D721Med (cell line): ENCODE data around the gene OLA1.

ENCODE experiments used
- DNase-seq: peaks from one replicate; pipeline ENCODE4 v3.0.0; 2011; ENCODE audit warnings: low spot score; ENCODE audit not compliant: insufficient read length
- FAIRE-seq: peaks from 2 replicates; lab custom pipeline; 2011; peaks lifted over from hg19 to GRCh38; lab: Jason Lieb, UNC
- TF ChIP-seq, protein P1 (sequence below): IDR thresholded peaks from 2 replicates; pipeline ENCODE4 v1.5.1; 2012; ENCODE audit warnings: mild to moderate bottlenecking, control low read depth; ENCODE audit not compliant: insufficient read depth; ENCODE audit errors: missing control alignments

Gene OLA1

DNA sequence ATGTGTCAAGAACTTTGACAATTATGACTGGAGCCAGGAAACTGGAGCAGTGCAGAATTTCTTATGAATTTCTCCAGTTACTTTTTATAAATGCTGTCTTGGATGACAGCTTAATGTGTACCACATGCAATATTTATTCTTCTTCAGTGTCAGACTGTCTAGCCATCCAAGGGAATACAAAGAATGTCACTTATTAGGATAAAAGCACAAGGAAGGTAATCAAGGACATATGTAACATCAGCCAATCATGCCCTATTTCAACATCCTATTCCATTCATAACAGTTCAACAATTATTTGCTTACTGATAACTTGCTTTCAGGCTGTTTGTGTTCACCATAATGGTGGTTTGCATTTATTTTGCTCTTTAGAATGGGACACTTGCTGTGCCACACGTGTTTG lies 139.8 kb downstream of the OLA1 start:
- no peak for FAIRE-seq
- DNase-seq: no peak
- TF ChIP-seq, protein P1, sequence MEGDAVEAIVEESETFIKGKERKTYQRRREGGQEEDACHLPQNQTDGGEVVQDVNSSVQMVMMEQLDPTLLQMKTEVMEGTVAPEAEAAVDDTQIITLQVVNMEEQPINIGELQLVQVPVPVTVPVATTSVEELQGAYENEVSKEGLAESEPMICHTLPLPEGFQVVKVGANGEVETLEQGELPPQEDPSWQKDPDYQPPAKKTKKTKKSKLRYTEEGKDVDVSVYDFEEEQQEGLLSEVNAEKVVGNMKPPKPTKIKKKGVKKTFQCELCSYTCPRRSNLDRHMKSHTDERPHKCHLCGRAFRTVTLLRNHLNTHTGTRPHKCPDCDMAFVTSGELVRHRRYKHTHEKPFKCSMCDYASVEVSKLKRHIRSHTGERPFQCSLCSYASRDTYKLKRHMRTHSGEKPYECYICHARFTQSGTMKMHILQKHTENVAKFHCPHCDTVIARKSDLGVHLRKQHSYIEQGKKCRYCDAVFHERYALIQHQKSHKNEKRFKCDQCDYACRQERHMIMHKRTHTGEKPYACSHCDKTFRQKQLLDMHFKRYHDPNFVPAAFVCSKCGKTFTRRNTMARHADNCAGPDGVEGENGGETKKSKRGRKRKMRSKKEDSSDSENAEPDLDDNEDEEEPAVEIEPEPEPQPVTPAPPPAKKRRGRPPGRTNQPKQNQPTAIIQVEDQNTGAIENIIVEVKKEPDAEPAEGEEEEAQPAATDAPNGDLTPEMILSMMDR: no peak

DNA sequence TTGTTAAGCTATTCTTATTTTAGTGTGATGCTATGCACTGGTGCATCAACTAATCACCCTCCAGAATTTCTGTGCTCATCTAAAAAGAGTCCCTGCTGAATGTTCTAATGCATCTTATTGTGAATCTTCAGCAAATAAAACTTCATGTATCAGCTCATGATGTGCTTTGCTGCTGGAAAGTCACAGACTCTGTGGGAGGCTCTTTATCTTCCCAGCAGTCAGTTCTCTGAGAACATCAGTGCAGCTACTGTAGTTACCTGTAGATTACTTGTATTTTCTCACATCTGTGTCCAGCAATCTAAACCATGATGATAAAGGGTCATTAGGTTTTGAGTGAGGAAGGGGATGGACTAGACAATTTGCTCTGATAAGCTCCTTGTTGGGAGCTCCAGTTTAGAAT lies 141.6 kb downstream of the OLA1 start:
- TF ChIP-seq, protein P1: no peak
- no peak for DNase-seq
- no peak for FAIRE-seq

DNA sequence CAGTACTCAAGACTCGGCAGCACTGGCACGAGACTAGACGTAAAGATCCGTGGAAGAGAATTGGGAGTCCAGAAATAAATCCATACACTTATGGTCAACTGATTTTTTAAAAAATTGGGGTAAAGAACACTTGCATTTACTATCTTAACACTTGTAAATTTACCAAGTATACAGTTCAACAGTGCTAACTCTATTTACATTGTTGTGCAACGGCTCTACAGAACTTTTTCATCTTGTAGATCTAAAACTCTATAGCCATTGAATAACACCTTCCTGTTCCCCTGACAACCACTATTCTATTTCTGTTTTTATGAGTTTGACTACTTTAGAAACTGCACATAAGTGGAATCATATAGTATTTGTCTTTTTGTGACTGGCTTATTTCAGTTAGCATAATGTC lies 153.8 kb downstream of the OLA1 start:
- FAIRE-seq: no peak
- TF ChIP-seq, protein P1: no peak
- DNase-seq: no peak

GRCh38 chr2:174090476-174090875 lies 157.9 kb downstream of the OLA1 start:
- TF ChIP-seq, protein P1: no peak
- DNase-seq (no peak), FAIRE-seq (no peak)

DNA sequence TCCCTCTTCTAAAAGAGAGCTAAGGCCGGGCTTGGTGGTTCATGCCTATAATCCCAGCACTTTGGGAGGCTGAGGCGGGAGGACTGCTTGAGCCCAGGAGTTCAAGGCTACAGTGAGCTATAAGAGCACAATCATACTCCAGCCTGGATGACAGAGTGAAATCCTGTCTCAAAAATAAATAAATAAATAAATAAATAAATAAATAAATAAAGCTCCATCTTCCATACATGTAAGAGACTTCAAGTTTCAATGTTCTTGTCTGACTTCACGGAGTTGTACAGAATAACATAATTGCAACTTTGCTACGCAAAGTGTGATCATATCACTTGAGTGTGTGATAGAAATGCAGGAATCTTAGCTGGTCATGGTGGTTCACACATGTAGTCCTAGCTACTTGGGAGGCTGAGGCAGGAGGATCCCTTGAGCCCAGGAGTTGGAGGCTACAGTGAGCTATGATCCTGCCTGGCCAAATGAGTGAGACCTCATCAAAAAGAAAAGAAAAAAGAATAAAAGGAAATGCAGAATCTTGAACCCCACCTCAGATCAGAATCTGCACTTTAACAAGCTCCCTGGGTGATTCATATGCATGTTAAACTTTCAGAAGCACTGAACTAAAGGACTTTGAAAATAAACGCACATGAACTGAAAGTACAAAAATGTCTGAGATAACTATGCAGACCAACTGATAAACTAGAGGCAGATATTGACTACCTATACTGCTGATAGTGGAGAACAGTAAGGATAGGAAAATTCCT lies 159.4 kb downstream of the OLA1 start:
- TF ChIP-seq, protein P1: no peak
- FAIRE-seq (no peak), DNase-seq (no peak)

- TF ChIP-seq, protein P1: no peak
- no peak for FAIRE-seq
These were observed 161.6 kb downstream of the OLA1 start for GRCh38 chr2:174086708-174087107.

GRCh38 chr2:174085781-174086180 lies 162.6 kb downstream of the OLA1 start:
- FAIRE-seq (no peak), DNase-seq (no peak)
- TF ChIP-seq, protein P1: no peak

More at GRCh38 chr2:174086708-174087107, 161.6 kb downstream of the OLA1 start:
- DNase-seq: no peak
